Stimulated activated CD8-positive, alpha-beta memory T cell treated with anti-CD3 and anti-CD28 coated beads, Interleukin-12 subunit alpha, Interleukin-12 subunit beta, amount 100 ng/mL, for 4 hours (primary cell): ENCODE results near the gene DPH3.

Experiments
- DNase-seq: peaks from one replicate; pipeline ENCODE4 v3.0.0-alpha.2; 2020; ENCODE audit warnings: low read depth

Gene DPH3

DNA sequence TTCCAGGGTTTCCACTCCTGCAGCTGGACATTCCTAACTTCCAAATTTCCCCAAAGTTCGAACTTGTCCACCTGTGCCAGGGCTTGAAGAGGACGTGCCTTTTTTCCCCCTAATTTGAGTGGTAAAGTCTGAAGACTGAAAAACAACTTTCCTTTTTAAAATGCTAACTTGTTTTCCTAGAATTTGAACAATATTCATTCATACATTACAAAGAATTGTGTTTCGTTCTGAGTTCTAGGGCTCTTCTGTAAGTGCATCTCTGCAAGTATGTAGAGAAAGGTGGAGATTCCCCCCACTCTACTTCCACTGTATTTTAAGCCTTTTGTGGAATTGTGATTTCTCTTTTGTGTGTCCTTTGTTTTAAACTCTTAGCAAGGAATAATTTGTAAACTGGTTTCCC, 9.4 kb downstream of the DPH3 start:
- no peak for DNase-seq

DNA sequence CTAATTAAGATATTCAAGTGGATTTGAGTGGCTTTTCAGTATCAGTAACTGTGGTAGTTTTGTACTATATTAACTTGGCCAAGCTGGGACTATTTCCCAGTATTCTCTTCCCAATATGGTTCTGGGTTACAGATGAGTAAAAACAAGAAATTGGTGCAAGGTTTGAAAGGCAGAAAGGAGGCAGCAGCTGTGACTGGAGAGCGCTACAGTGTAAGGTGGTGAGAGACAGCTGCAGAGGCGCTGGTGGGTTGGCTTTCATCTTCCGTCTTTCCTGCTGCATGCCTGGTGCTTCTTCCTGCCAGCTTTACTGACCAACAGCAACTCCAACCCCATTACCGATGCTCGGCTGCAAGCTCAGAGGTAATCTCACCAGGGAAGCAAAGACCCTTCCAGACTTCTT, 9.8 kb downstream of the DPH3 start:
- DNase-seq: no peak

DNA sequence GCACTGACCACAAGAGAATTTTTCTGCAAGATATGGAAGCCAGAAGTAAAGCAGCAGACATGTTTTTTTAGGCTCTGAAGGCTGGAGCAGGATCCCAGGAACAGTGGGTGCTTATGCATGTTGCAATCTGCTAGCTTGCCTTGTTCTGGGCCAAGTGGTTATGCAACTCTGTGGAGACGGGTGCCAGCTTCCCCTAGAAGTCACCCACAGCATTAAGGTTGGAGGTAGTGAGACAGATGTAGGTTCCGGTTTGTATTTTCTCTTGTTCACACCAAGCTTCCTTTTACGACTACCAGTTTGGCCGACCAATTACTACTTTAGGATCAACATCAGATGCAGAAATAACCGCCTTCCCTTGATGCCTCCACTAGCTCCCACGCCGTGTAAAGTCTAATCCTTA, 11.1 kb downstream of the DPH3 start:
- DNase-seq: no peak

DNA sequence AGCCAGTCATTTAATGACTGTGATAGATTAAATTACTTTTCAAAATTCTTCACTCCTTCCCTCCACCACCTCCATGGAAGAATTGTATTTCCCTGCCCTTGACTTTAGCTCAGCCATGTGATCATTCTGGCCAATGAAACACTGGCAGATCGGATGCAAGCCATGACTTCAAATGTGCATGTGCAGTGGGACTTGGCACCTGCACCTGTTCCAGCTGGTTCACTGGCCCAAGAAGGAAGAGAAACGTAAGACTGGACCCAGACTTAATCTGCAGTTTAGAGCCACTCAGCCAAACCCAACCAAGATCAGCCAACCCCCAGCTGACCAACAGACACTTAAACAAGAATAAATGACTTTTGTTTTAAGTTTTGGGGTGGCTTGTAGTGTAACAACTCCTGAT, 11.8 kb downstream of the DPH3 start:
- no peak for DNase-seq

DNA sequence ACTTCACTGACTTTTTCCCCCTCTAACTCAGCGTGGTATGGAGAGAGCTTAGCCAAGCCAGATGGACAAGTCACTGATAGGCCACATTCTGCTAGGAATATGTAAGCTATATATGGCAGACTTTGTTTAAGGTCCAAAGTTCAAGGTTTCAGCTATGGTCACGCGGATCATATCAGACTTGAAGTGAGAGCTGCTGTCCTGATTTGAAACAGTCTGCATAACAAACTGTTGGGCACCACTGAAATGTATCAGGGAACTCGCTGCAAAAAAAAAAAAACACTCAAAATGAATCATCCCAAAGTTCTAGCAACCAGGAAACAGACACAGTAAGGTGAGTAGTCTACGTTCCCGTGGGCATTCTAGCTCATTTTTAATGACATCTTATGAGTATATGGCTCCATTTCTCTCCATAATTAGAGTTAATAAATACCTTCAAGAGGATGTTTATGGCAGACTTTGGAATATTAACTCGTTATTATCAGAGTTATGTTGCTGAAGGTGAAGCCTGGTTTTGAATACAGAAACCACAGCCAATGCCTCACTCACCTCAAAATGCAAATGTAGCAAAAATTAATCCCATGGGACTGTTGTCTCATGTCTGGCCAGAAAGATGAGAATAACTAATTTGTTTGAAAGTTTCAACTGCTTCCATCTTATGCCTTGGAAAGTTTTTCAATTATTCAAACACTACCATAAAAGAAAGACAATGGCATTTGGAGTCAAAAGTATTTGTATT, 12.3 kb downstream of the DPH3 start:
- no peak for DNase-seq

DNA sequence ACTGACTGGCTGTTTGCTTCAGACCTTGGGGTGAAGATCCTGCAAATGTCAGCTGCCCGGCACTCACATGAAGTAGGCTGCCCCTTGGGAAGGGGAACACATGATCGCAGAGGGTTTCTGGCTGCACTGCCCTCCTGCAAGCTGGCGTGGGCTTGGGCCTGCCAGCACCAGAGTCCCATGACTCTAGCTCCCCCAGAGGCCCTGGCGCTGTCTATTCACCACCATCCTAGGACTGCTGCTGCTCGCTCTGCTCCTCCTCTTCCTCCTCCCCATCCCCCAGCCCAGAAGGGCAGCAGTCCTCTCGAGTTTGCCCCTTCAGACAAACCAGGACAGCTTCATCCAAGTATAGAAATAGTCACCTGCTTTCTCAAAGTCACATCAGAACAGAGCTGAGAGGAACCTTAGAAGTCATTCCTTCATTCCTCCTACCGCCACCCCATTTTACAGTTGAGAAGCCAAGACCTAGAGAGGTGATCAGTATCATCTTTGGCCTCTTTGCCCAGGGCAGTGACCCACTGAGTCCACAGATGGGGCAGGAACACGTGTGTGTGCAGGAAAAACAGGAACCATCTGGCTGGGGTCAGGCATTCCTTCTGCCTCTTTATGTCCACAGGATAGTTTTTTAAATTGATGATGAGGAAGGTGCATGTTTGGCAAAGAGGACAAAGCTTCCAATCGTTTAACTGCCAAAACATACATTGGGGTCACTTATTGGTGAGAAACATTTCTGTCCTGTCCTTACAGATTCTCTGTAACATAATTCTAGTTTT, 13.2 kb downstream of the DPH3 start:
- DNase-seq: no peak

DNA sequence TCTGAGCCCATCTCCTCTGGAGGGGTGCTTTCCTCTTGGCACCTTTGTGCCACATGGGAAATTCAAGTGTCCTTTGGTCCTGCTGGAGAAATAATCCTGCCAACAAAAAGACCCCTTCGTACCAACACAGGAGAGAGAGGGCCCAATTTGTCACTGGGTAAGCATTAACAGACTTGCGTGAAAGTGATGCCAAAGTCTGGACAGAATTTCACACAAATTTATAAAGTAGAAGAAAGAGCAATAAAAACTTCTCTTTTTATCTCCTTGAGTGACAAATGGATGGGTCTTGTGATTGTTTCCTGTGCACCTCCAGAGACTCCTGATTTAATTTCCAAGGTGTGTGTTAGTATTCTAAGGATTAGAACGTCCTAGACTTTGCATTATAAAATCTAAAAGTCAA, 14.9 kb downstream of the DPH3 start:
- DNase-seq: no peak

DNA sequence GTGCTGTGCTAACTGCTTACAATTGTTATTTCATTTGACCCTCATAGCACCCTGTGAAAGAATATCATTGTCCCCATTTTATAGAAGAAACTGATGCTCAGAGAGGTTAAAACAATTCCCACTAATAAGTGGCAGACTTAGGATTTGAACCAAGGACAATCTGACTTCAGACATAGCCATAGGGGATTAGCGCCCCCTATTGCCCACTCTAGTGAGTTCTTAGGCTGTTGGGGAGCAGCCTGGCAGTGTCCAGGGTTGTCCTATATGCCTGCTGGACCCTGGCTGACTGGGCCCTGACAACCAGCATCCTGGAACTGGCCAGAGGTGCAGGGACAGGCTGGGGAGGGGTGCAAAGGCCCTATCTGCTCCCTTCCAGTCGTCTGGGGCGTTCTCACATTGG, 15.4 kb downstream of the DPH3 start:
- DNase-seq: no peak

DNA sequence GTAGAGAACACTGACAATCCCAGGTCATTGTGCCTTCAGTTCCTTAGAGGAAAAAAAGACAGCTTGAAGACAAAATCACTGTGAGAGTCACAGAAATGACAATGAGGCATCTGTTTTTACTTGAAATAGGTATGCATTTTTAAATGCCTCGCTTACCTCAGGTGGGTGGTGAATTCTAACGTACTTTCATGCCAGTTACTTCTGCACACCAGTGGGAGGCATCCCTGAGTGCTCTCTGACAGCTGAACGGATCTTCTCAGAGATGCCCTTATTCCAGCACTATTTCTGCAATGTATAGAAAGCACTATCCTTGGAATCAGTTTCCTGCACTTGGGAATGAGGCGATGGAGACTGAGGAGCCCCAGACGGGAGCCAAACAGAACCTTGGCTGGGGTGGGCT, 16.2 kb downstream of the DPH3 start:
- no peak for DNase-seq

DNA sequence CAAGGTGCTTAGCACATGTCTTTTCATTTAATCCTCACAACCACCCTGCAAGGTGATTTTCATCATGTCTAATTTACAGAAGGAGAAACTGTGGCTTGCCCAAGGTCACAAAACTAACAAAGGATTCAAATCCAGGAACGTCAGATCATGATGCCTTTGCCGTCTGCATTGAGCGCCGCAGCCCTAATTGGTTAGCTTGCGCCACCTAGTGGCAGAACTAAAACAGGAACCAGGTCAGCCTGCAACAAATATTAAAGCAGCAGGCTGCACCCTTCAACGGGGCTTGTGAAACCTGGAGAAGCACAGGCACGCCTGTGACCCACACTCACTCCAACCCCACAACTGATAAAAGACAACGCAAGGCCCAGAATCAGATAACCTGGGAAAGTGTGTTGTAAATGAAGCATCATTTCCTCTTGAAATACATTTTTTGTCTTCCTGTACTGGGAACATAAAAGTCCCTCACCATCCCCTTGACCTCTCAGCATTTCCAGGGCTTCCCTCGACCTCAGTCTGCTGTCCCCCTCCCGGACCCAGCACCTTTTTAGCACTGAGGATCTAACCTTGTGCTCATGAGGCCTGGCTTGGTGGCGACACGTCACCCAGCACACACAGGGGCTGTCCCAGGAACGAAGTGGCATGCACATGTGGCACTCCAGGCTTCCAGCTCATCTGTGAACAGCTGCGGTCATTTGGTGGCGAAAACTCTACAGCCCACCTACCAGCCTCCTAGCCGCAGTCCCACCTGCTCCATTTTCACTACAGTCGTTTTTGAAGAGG, 17.3 kb downstream of the DPH3 start:
- DNase-seq: peak; percentile 36

DNA sequence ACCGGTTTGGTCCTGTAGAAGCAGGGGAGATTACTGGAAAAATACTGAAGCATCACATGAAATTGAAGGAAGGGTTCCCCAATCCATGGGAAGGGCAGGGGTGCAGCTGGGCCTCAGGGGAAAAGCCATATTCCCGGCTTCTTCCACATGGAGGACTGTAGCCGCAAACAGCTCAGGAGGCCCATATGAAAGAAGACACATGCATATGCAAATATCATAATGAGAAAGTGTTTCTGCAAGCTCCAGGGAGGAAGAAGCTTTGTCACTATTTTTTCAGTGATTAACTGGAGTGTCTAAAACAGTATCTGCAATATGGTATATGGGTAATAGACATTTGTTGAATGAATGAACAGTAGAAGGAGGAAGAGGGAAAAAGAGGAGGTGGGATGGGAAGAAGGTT, 19.1 kb downstream of the DPH3 start:
- DNase-seq: no peak

DNA sequence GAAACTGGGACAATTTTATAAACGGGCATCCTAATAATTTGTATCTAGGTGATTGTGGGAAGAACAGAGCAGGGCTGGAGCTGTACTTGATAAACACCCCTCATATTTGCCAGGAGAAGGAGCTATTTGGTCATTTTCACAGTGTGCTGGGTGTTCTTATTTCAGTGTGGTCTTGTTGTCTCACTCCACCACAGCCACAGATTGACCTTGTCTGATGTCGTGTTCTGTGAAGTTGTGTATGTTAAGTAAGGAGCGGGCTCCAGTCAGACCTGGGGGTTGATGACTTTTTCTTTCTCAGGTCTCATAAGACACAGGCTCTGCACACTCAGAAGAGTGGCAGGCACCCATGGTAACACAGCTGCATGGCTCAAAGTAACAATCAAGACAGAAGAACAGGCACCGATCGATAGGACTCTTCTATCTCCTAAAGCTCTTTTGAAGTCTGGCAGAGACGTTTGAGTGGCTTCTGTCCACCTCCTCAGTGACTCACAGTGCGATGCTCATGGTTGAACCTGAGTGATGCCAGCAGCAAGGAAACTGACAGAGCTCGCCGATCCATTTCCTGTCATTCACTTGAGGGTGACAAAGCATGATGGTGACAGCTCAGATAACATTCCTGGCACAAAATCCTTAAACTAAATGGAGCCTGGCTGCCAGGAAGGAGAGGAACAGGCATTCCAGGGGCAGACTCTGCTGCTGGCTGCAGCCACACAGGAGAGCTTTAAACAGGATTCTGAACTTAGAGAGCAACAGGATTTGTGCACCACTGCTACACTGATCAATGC, 20.8 kb downstream of the DPH3 start:
- DNase-seq: no peak

DNA sequence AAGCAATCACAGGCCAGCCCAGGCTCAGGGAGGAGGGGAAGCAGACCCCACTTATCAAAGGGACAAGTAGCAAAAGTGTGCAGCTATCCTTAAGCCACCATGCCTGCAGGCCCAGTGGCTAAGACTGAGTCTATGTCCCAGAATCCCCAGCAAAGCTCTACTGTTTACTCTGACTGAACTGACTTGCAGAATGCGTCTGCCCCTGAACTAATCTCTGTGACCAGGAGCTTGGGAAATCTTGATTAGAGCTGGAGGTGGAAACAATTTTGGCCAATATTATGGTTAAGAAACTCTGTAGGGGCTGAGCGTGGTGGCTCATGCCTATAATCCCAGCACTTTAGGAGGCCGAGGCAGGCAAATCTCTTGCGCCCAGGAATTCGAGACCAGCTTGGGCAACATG, 22.6 kb downstream of the DPH3 start:
- no peak for DNase-seq

DNA sequence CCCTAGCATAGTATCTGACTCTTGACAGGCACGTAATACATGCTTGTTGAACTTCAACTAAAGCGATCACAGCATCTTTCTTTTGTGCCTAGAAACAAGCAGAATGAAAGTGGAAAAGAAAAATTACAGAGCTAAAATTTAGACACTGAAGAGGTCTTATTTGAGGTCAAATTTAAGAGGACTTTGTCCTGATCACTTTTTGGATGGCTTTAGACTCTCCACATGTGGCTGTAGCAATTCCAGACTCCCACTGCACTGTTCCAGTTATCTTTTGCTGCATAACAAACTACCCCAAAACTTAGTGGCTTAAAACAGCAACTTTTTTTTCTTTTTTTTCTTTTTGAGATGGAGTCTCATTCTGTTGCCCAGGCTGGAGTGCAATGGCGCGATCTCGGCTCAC, 23.5 kb downstream of the DPH3 start:
- DNase-seq: no peak

DNA sequence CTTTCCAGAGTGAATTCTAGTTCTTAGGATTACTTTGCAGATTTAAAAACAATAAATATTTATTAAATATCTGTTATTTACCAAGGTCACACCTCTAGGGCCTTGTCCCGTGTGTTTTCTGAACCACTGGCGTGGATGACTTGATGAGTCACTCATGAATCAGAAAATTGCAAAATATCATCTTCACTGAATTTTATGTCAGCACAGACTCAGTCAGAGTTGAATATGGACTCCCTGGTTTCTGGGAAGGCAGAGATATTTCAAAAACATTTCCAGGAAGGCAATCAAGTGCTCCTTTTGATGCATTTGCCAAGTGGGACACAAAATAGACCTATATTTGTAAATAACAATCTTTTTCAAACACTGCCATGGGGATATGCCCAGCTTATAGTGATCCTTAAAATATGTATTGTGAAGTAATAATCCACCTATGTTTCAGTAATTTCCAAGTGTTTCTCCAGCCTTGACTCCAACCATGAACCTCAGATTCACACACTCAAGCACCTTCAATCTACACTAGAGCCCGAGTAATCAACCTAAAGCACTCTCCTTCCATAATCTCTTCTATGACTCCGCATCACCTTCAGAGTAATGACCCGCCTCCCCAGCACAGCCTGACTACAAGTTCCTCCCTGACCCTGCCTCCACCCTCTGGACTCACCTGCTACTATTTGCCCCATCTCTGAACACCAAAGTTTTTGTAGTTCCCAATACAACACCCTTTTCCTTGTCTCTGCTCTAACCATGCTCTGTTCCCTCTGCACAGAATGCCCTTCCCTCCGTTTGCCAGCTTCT, 24.3 kb downstream of the DPH3 start:
- DNase-seq: no peak

DNA sequence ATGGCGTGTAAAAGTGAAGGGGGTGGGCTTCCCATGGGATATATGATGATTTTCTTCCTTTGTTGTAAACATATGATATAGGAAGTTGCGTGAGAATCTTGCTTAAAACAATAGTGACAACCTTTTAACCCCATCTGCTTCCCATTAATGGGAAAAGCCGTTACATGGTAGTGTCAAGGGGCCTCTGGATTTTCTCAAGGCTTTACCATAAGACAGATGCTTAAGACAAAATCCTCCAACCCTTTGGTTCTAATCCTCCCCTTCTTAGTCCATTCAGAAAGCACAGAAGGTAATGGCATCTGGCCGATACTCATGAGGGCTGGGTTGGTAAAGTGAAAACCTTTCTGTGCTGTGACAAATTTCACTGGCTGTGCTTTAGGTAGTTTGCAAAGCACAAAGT, 25.0 kb downstream of the DPH3 start:
- no peak for DNase-seq

DNA sequence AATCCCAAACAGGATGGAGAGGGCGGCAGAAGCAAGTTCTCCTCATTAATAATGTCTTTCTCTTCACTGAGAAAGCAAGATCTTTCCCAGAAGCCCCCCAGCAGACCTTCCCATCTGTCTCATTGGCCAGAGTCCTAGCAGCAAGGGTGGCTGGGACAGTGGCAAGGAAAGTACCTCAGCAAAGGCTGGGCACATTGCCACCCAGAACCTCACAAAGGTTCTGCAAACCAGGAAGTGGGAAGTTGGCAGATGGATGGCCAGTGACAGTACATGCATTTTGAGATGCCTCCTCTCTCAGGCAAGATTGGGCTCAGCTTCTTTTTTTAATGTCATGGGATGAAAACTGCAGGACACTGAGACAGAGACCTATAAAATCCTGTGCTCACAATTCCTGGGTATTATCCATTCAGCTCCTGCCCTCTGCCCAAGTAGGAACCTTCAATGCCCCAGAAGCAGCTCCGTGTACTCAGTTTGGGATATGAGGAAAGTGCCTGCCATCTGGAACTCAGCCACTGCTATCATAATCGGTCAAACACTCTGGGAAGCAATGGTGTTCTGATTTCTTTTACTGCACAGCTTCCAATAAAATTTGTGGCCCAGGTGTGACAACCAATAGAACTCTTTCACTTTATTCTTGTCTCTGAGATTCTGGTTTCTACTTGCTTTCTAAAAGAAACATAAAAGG, 25.5 kb downstream of the DPH3 start:
- no peak for DNase-seq

DNA sequence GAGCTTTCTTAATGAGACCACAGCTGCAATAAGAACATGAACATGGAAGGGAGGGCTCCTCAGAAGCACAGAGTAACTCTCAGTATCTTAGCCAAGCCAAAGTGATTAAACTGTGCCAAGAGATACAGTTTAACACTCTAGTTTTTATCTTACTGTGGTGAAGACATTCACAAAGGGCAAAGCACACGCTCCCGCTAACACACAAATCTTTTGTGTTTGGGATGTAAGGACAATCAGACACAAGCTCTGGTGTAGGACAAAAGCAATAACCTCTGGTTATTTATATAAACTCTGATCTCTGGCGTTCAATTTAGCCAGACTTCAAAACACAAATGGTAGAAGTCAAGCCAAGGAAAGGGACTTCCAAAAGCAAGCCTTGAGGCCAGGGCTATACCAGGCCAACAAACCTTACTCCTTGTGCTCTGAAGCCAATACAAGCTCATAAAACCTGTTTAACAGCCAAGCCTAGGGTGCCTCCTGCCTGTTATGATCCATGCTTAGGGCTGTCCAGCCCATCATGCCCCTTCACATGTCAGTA, 27.8 kb downstream of the DPH3 start:
- no peak for DNase-seq

DNA sequence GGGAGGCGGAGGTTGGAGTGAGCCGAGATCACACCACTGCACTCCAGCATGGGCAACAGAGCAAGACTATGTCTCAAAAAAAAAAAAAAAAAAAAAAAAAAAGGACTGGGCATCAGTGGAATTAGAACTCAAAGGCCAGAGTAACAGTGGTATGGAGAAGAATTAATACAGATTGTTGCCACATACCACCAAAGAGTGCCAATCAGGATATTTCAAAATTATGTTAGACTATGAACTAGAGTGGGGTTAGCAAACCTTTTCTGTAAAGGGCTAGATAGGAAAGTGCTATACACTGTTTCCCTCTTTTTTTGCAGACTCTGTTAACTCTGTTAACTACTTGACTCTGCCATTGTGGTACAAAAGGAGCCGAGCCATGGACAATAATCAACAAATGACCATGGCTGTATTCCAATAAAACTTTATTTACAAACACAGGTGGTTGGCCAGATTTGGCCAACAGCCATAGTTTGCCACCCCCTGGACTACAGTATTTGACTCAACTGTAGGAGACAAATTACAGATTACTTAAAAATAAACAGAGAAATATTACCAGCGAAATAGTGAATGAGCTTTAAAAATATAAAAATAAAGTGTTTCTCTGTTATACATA, 28.6 kb downstream of the DPH3 start:
- no peak for DNase-seq

DNA sequence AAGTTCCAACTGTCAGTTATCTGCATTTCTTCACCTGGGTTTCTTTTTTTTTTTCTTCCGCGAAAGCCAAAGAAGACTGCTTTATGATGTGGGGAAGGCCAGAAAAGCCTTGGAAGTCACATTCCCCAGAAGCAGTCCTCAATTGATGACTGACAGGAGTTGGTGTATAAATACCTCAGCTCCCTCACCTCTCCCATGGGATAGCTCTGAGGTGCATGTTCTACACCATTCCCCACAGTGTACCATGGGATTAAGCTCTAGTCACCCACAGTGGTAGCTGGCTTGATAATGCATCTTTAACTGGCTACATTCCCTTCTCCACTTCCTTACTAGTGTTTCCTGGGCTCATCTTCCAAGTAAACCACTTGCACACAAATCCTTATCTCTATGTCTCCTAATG, 30.5 kb downstream of the DPH3 start:
- DNase-seq: no peak
